ENCODE results near the gene AGFG1.

The AGFG1 gene

DNA sequence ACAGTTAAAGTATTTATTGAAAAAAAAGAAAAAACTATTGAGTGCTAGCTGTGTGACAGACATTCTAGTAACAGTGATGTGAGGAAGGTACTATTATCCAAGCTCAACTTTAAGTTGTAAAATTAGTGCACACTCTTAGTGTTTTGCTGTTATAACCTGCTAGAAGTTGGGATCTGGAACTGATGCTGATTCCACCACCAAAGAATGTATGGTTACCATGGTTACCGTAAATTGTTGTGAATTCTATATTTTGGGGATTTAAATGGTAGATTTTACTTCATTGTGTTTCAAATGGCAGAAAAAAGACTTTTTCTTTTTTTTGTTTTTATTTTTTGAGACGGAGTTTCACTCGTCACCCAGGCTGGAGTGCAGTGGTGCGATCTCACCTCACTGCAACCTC is 5.3 kb downstream of the AGFG1 start:
- H3K4me3 ChIP-seq (ENCODE audit: low read depth, low read length): no peak overlapping the region
- no peak for DNase-seq (ENCODE audit: low read depth)
- TF ChIP-seq, protein P1, sequence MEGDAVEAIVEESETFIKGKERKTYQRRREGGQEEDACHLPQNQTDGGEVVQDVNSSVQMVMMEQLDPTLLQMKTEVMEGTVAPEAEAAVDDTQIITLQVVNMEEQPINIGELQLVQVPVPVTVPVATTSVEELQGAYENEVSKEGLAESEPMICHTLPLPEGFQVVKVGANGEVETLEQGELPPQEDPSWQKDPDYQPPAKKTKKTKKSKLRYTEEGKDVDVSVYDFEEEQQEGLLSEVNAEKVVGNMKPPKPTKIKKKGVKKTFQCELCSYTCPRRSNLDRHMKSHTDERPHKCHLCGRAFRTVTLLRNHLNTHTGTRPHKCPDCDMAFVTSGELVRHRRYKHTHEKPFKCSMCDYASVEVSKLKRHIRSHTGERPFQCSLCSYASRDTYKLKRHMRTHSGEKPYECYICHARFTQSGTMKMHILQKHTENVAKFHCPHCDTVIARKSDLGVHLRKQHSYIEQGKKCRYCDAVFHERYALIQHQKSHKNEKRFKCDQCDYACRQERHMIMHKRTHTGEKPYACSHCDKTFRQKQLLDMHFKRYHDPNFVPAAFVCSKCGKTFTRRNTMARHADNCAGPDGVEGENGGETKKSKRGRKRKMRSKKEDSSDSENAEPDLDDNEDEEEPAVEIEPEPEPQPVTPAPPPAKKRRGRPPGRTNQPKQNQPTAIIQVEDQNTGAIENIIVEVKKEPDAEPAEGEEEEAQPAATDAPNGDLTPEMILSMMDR (IDR thresholded peaks at IDR 0.05; ENCODE audit: low read depth, low read length, missing control alignments): no peak

DNA sequence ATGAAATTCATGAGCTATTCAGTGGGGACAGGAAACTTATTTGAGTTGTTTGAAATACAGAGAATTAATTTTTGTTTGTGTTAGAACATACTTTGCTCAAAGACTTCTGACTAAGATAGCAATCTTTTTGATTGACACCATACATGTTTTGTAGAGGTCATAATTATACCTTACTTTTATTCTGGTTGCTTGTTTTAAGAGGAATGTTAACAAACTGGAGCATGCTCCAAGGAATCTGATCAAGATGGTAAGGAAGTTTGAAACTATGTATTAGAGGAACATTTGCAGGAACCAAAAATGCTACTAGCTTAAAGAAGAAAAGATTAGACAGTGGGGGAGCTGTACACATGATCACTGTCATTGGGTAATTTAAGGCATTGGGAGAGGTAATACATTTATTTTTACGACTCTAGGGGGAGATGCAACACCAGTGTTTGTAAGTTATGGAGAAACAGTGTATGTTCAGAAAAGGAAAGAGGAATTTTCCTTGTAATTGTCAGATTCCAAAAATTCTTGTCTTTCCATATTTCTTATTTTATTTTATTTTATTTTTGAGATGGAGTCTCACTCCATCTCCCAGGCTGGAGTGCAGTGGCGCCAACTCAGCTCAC is 8.0 kb downstream of the AGFG1 start:
- TF ChIP-seq, protein P1 (IDR thresholded peaks at IDR 0.05; ENCODE audit: low read depth, low read length, missing control alignments): peak; percentile 35
- H3K4me3 ChIP-seq (ENCODE audit: low read depth, low read length): peak overlapping the region; percentile 14; the same call in 1 of the 2 replicates
- DNase-seq (ENCODE audit: low read depth): no peak

DNA sequence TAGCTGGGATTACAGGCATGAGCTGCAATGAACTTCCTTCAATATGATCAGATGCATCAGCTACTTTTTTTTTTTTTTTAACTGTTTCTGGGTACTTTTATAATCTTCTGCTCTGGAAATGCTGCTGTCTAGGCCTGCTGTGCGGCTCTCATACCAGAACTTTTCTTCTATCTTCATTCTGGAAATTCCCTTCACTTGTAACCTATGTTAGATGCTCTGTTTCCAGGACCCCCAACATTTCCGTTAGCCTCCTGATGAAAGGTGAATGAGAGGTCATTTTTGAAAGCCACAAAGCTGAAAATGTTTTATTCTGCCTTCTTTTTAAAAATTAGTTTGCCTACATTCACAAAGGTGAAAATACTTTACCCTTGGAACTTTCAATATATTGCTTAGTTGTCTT is 8.6 kb downstream of the AGFG1 start:
- TF ChIP-seq, protein P1 (IDR thresholded peaks at IDR 0.05; ENCODE audit: low read depth, low read length, missing control alignments): no peak
- DNase-seq (ENCODE audit: low read depth): no peak
- H3K4me3 ChIP-seq (ENCODE audit: low read depth, low read length): peak overlapping the region; percentile 14; the same call in 1 of the 2 replicates

DNA sequence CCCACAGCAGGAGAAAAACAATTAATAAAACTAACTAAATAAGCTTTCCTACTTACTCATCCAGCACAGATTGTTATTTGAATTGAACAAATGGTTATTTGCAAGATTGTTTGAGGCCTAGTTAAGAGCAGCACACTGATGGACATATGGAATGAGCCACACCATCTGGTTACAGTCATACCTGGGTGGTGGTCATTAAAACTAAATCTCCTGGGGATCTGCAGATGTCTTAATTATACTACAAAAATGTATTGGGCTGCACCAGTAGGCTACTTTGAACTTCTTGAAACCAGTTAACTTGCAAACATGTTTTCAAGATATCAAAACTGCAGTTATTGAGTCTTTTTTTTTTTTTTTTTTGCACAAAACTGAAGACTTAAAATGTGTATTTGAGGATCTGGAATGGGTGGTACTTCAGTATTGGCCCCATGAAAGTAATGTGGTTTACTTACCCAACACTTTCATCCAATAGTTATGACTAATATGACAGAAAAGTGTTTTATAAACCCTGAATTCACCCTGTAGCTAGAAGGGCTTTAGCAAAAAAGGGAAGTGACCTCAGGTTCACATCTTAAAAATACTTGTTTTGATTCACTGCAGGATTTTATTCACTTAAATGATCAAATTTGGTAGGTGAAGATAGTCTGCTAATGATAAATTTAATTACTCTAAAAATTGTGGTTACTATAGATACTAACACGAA is 10.8 kb downstream of the AGFG1 start:
- TF ChIP-seq, protein P1 (IDR thresholded peaks at IDR 0.05; ENCODE audit: low read depth, low read length, missing control alignments): no peak
- DNase-seq (ENCODE audit: low read depth): peak; percentile 74
- no peak overlapping the region for H3K4me3 ChIP-seq (ENCODE audit: low read depth, low read length)

DNA sequence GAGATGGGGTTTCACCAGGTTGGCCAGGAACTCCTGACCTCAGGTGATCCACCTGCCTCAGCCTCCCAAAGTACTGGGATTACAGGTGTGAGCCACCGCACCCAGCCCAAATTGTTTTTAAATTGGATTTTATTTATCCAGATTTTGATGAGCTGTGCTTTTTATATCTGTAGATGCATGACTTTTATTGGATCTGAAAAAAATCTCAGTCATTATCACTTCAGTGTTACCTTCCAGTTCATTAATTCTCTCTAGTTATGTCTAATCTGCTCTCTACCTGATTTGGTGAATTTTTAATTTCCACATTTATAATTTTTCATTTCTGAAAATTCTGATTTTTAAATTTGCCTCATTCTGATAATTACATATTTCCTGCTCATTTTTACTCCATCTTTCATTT is 13.5 kb downstream of the AGFG1 start:
- no peak for DNase-seq (ENCODE audit: low read depth)
- TF ChIP-seq, protein P1 (IDR thresholded peaks at IDR 0.05; ENCODE audit: low read depth, low read length, missing control alignments): no peak

GRCh38 chr2:227486688-227487087 is 14.7 kb downstream of the AGFG1 start:
- H3K4me3 ChIP-seq (ENCODE audit: low read depth, low read length): no peak overlapping the region
- no peak for DNase-seq (ENCODE audit: low read depth)
- TF ChIP-seq, protein P1 (IDR thresholded peaks at IDR 0.05; ENCODE audit: low read depth, low read length, missing control alignments): no peak

More for the DNA sequence above, 13.5 kb downstream of the AGFG1 start:
- H3K4me3 ChIP-seq (ENCODE audit: low read depth, low read length): no peak overlapping the region

Data from GM12864 (cell line).